NCI-H524 treated with DMSO at 0.1 percent for 48 hours (cell line): ENCODE data around the gene KNTC1.
"Not testable (repeated sequence)": the region's sequence is repeated elsewhere in the genome, so short reads cannot be mapped to it uniquely, and the experiment has no call there.

Source experiments
- DNase-seq: peaks from one replicate; lab custom pipeline; 2025; lab: John Stamatoyannopoulos, UW

Gene KNTC1

GRCh38 chr12:122526683-122527477 lies at the start of gene KNTC1, which contains the start of gene RSRC2:
TSS of gene KNTC1 (plus strand) at chr12:122527249. CDS start at chr12:122530064, 2,815 bp downstream.
TSS of gene RSRC2 (minus strand) at chr12:122526936. CDS start at chr12:122526853, 83 bp downstream.
- DNase-seq: peak; percentile 97

- DNase-seq: no peak
These were observed 46.3 kb upstream of the KNTC1 start for GRCh38 chr12:122480753-122481152.

- no peak for DNase-seq
These were observed 45.2 kb upstream of the KNTC1 start for GRCh38 chr12:122481861-122482260.

GRCh38 chr12:122483969-122484368 lies 43.1 kb upstream of the KNTC1 start:
- DNase-seq: no peak

- DNase-seq: not testable (repeated sequence)
These were observed 42.7 kb upstream of the KNTC1 start for GRCh38 chr12:122484385-122484784.

- DNase-seq: not testable (repeated sequence)
These were observed 40.7 kb upstream of the KNTC1 start for GRCh38 chr12:122486360-122486759.

GRCh38 chr12:122486805-122487426 lies 40.1 kb upstream of the KNTC1 start:
- no peak for DNase-seq

- DNase-seq: not testable (repeated sequence)
These were observed 39.2 kb upstream of the KNTC1 start for GRCh38 chr12:122487807-122488206.

- no peak for DNase-seq
These were observed 38.0 kb upstream of the KNTC1 start for GRCh38 chr12:122489038-122489437.

- DNase-seq: no peak
These were observed 35.1 kb upstream of the KNTC1 start for GRCh38 chr12:122491991-122492390.

- not testable (repeated sequence) for DNase-seq
These were observed 33.8 kb upstream of the KNTC1 start for GRCh38 chr12:122493222-122493621.

GRCh38 chr12:122495258-122495657 lies 31.8 kb upstream of the KNTC1 start:
- no peak for DNase-seq

GRCh38 chr12:122499991-122500684 lies 26.9 kb upstream of the KNTC1 start:
- peak; percentile 23 for DNase-seq

GRCh38 chr12:122500685-122501488 lies 26.2 kb upstream of the KNTC1 start, which contains the start of gene ZCCHC8:
TSS of gene ZCCHC8 (minus strand) at chr12:122500932. CDS start at chr12:122500840, 92 bp downstream.
- DNase-seq: peak; percentile 98

GRCh38 chr12:122501489-122501989 lies 25.5 kb upstream of the KNTC1 start:
- DNase-seq: no peak

- no peak for DNase-seq
These were observed 23.8 kb upstream of the KNTC1 start for GRCh38 chr12:122503147-122503751.

- DNase-seq: no peak
These were observed 23.1 kb upstream of the KNTC1 start for GRCh38 chr12:122503783-122504590.

- DNase-seq: no peak
These were observed 21.5 kb upstream of the KNTC1 start for GRCh38 chr12:122505419-122506051.

GRCh38 chr12:122506393-122506938 lies 20.6 kb upstream of the KNTC1 start:
- no peak for DNase-seq
